A549 (cell line): Measurements from ENCODE around the gene TNFRSF19. TPM values are rescaled to one million over a fixed set of nuclear protein-coding genes. Genes with fewer than 3 reads are reported as not detected.

Experiments used
- ATAC-seq, 2 experiments: fragments of 200-7000 bp in 1 of 2; fragments of >200 bp in 1 of 2; cut with Nextera tagmentation in 1 of 2; cut with Tn5 transposase in 1 of 2; 3 replicates each; pipeline versions ENCODE4 v1.8.0 to v1.9.1; 2018 to 2020; ENCODE audit warnings: mild to moderate bottlenecking in 1 of 2, moderate library complexity in 1 of 2
- CTCF ChIA-PET: fragments of 300-600 bp; sonication (Branson Sonifier 250); formaldehyde crosslinking; extraction: SDS; loops from one replicate; lab custom pipeline; 2021; ENCODE audit warnings: antibody characterized with exemption, inconsistent platforms; lab: Yijun Ruan, JAX
- POLR2A ChIA-PET: fragments of 350-600 bp; formaldehyde crosslinking; extraction: SDS; loops from one replicate; lab custom pipeline; 2021; ENCODE audit warnings: antibody characterized with exemption, inconsistent platforms; lab: Yijun Ruan, JAX
- DNase-seq, 2 experiments: peaks; one replicate each; pipeline versions ENCODE4 v3.0.0 to v3.0.0-alpha.2; 2011 to 2016; ENCODE audit warnings: low read depth in 1 of 2, low spot score in 1 of 2
- FAIRE-seq: peaks from 2 replicates; lab custom pipeline; 2011; peaks lifted over from hg19 to GRCh38; lab: Jason Lieb, UNC
- H3K27ac ChIP-seq, 2 experiments: fragments of >200 bp; sonication (Bioruptor Twin); formaldehyde crosslinking; 3 replicates each; pipeline ENCODE4 v1.5.1; 2016 to 2017
- H3K4me1 ChIP-seq: fragments of >200 bp; sonication (Bioruptor Twin); formaldehyde crosslinking; 3 replicates; pipeline ENCODE4 v1.6.1; 2016
- H3K4me2 ChIP-seq: fragments of >200 bp; sonication (Bioruptor Twin); formaldehyde crosslinking; 3 replicates; pipeline ENCODE4 v1.6.1; 2016
- H3K4me3 ChIP-seq: fragments of >200 bp; sonication (Bioruptor Twin); formaldehyde crosslinking; 3 replicates; pipeline ENCODE4 v1.5.1; 2016
- H3K9me3 ChIP-seq: fragments of >200 bp; sonication (Bioruptor Twin); formaldehyde crosslinking; 3 replicates; pipeline ENCODE4 v1.6.1; 2016
- BHLHE40 ChIP-seq: IDR thresholded peaks from 2 replicates; pipeline ENCODE4 v1.6.1; 2012; ENCODE audit warnings: low read depth, low read length, inconsistent platforms
- CBX8 ChIP-seq: fragments of 200-600 bp; sonication (generic); IDR thresholded peaks from 2 replicates; pipeline ENCODE4 v1.6.1; 2016
- EHF ChIP-seq: fragments of 250-450 bp; sonication (Bioruptor Pico); IDR thresholded peaks from 2 replicates; pipeline ENCODE4 v1.5.0; 2020; ENCODE audit warnings: mild to moderate bottlenecking
- EHMT2 ChIP-seq: fragments of 200-600 bp; sonication (generic); IDR thresholded peaks from 2 replicates; pipeline ENCODE4 v1.6.1; 2016; ENCODE audit warnings: antibody characterized with exemption, low read depth, mild to moderate bottlenecking, moderate library complexity
- EP300 ChIP-seq, 2 experiments: fragments of >200 bp; sonication (Bioruptor Twin); formaldehyde crosslinking; IDR thresholded peaks; 2 replicates in 1 of 2; 3 replicates in 1 of 2; pipeline ENCODE4 v1.6.1; 2016 to 2017
- FOXS1 ChIP-seq: fragments of 250-450 bp; sonication (Bioruptor Pico); IDR thresholded peaks from 2 replicates; pipeline ENCODE4 v1.5.0; 2020; ENCODE audit warnings: mild to moderate bottlenecking, moderate library complexity
- GATA3 ChIP-seq: IDR thresholded peaks from 2 replicates; pipeline ENCODE4 v1.6.1; 2012; ENCODE audit warnings: borderline replicate concordance
- HEYL ChIP-seq: fragments of 250-450 bp; sonication (Bioruptor Pico); IDR thresholded peaks from 2 replicates; pipeline ENCODE4 v1.8.0; 2021; ENCODE audit warnings: mild to moderate bottlenecking, moderate library complexity
- MYC ChIP-seq: IDR thresholded peaks from 2 replicates; pipeline ENCODE4 v1.6.1; 2012; ENCODE audit warnings: mild to moderate bottlenecking, inconsistent platforms, low read length, improper control_type of control experiment, borderline replicate concordance
- RARB ChIP-seq: fragments of 250-450 bp; sonication (Bioruptor Pico); IDR thresholded peaks from 2 replicates; pipeline ENCODE4 v1.8.0; 2021; ENCODE audit warnings: mild to moderate bottlenecking, moderate library complexity
- SREBF2 ChIP-seq: fragments of 450-650 bp; IDR thresholded peaks from 2 replicates; pipeline ENCODE4 v1.6.1; 2014; ENCODE audit warnings: mild to moderate bottlenecking, moderate library complexity
- ZC3H11A ChIP-seq: fragments of 450-650 bp; IDR thresholded peaks from 2 replicates; pipeline ENCODE4 v1.6.1; 2014; ENCODE audit warnings: antibody characterized with exemption, mild to moderate bottlenecking
- ZFP36 ChIP-seq: fragments of 450-650 bp; IDR thresholded peaks from 2 replicates; pipeline ENCODE4 v1.6.1; 2014; ENCODE audit warnings: borderline replicate concordance; ENCODE audit not compliant: partially characterized antibody
- WGBS: methylation state at CpG from one replicate; pipeline ENCODE4 v1.1.6; 2017; ENCODE audit errors: missing lambda C conversion rate; 5-methylcytosine and 5-hydroxymethylcytosine counted together
- polyA plus RNA-seq, 4 experiments: library from polyadenylated mRNA; depleted of rRNA in 3 of 4; stranded (reverse); fragments of >200 nt; fragmentation: RNase III in 1 of 4; extraction: RNeasy Plus Mini Kit Qiagen cat#74134 plus additional on column Dnase treatment in 1 of 4; gene quantifications; 2 replicates in 3 of 4; 3 replicates in 1 of 4; pipeline ENCODE4 v1.2.3, GENCODE V29; 2011 to 2017
- TF ChIP-seq, protein P1 (sequence below): fragments of >200 bp; sonication (Bioruptor Twin); formaldehyde crosslinking; IDR thresholded peaks from 3 replicates; pipeline ENCODE4 v1.6.1; 2016
- TF ChIP-seq, protein P2 (sequence below): fragments of >200 bp; sonication (Bioruptor Twin); formaldehyde crosslinking; IDR thresholded peaks from 3 replicates; pipeline ENCODE4 v1.5.1; 2016
- TF ChIP-seq, protein P3 (sequence below): fragments of 250-450 bp; sonication (Bioruptor Pico); IDR thresholded peaks from 2 replicates; pipeline ENCODE4 v1.5.0; 2020; ENCODE audit warnings: low read depth, mild to moderate bottlenecking, moderate library complexity
- TF ChIP-seq, protein P4 (sequence below): IDR thresholded peaks from 2 replicates; pipeline ENCODE4 v1.6.1; 2012
- TF ChIP-seq, protein P5 (sequence below): fragments of >200 bp; sonication (Bioruptor Twin); formaldehyde crosslinking; IDR thresholded peaks from 2 replicates; pipeline ENCODE4 v1.6.1; 2016

TNFRSF19 gene
- polyA plus RNA-seq, 2 of the 4 experiments (the other 2 are of a cell fraction) = 1.2 to 1.9 TPM

DNA sequence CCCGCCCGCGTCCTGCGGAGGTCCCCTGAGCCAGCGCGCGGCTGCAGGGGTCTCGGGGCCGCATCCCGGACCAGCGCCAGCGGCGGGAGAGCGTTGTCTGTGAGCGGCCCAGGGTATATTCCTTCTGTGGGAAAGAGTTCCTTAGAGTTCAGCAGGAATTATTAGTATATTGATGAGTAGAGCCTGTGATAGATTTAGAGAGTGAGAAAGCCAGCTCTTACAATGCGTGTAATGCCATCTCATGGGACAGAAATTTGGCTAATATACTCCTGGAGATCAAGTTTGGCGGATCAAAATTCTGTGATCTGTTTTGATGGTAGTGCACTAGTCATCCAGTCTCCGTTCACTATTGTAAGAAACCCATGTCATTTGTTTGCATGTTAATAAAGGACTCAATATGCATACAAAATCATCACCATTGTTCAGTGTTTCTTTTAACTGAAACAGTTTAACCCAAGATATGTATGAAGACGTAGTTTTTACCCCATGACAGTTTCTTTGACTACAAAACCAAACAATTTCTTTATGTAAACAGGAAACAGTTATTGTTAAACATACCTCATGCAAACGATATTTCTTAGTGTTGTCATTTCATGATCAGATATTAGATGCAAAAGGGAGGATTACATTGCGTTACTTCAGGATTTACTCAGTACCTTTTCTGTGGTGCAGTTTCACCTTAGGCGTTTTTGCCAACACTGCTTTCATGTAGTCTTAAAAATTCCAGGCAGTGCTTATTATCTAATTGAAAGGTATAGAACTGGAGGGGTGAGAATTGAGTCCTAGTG lies 9.9 kb downstream of the TNFRSF19 start:
- H3K4me1 ChIP-seq = peaks cover 6% of the 10 kb centered on the region; the same call in 1 of the 3 replicates
- POLR2A ChIA-PET = no interaction called here
- ATAC-seq (no peak), DNase-seq (no peak), FAIRE-seq (no peak)
- peak overlapping the region; percentile 98 for H3K4me2 ChIP-seq
- 26% methylated on average over 7 of the region's 22 CpGs for WGBS
- TF ChIP-seq EHF (CRISPR knock-in tag) = no peak
- peak; percentile 69; the same call in 1 of the 2 replicates for TF ChIP-seq CBX8
- H3K27ac ChIP-seq = peak overlapping the region in 1 of 2 experiments; percentile 87; a peak in 4 of 6 replicates
- CTCF ChIA-PET = interaction anchor here (1.2 kb wide), 1 partner anchor 27 kb away, joined by 4 read pairs; no protein-coding TSS in a partner anchor
- H3K9me3 ChIP-seq = no peaks in the 10 kb centered on the region
- peak overlapping the region; percentile 67 for H3K4me3 ChIP-seq

DNA sequence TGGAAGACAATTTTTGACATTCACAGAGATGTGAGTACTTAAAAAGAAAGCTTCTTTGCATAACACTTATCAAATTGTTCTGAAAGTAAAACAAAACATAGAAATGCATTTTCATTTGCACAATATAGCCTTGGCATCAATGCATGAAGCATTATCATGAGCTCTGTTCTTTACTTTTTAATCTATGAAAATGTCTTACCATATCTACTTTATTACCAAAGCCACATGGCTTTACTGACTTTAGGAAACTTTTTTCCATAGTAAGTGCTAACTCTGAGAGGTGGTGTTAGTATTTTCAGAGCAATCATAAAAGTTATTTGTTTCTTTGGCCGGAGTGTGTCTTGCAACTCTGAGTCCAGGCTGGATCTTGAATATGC lies 10.5 kb downstream of the TNFRSF19 start:
- 86% methylated on average over 1 of the region's 1 CpG for WGBS
- H3K4me3 ChIP-seq = no peak overlapping the region
- POLR2A ChIA-PET = no interaction called here
- H3K9me3 ChIP-seq = no peaks in the 10 kb centered on the region
- TF ChIP-seq MYC (no peak), GATA3 (no peak), RARB (CRISPR knock-in tag) (no peak)
- TF ChIP-seq, protein P1, sequence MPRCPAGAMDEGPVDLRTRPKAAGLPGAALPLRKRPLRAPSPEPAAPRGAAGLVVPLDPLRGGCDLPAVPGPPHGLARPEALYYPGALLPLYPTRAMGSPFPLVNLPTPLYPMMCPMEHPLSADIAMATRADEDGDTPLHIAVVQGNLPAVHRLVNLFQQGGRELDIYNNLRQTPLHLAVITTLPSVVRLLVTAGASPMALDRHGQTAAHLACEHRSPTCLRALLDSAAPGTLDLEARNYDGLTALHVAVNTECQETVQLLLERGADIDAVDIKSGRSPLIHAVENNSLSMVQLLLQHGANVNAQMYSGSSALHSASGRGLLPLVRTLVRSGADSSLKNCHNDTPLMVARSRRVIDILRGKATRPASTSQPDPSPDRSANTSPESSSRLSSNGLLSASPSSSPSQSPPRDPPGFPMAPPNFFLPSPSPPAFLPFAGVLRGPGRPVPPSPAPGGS = no peak
- TF ChIP-seq, protein P2, sequence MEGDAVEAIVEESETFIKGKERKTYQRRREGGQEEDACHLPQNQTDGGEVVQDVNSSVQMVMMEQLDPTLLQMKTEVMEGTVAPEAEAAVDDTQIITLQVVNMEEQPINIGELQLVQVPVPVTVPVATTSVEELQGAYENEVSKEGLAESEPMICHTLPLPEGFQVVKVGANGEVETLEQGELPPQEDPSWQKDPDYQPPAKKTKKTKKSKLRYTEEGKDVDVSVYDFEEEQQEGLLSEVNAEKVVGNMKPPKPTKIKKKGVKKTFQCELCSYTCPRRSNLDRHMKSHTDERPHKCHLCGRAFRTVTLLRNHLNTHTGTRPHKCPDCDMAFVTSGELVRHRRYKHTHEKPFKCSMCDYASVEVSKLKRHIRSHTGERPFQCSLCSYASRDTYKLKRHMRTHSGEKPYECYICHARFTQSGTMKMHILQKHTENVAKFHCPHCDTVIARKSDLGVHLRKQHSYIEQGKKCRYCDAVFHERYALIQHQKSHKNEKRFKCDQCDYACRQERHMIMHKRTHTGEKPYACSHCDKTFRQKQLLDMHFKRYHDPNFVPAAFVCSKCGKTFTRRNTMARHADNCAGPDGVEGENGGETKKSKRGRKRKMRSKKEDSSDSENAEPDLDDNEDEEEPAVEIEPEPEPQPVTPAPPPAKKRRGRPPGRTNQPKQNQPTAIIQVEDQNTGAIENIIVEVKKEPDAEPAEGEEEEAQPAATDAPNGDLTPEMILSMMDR = no peak
- TF ChIP-seq, protein P3, sequence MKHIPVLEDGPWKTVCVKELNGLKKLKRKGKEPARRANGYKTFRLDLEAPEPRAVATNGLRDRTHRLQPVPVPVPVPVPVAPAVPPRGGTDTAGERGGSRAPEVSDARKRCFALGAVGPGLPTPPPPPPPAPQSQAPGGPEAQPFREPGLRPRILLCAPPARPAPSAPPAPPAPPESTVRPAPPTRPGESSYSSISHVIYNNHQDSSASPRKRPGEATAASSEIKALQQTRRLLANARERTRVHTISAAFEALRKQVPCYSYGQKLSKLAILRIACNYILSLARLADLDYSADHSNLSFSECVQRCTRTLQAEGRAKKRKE = no peak
- TF ChIP-seq, all 56 proteins: peak for 0
- Histone ChIP-seq H3K4me2 (no peak overlapping the region), H3K4me1 (peaks cover 6% of the 10 kb centered on the region; the same call in 1 of the 3 replicates), H3K27ac (no peak overlapping the region)
- FAIRE-seq (no peak), ATAC-seq (no peak), DNase-seq (no peak)
- CTCF ChIA-PET = interaction anchor here (1.2 kb wide), 1 partner anchor 27 kb away, joined by 4 read pairs; no protein-coding TSS in a partner anchor

DNA sequence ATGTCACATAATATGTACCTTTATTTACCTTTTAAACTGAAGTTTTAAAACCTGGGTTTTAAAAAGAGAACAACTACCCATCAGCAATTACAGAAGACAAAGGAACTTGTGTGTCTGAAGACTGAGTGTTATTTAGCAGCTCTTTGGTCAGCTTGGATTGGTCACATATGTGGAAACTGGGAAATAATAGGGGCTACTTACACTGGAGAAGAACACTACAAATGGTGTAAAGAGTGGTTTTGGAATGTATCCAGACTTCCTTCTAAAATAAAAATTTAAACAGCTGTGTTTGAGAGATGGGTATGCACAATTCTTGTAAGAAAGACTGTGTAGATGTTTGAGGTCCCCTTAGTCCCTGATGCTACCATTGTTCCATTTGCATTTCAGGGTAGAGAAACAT lies 13.3 kb downstream of the TNFRSF19 start:
- ChIA-PET CTCF (no interaction called here), POLR2A (no interaction called here)

DNA sequence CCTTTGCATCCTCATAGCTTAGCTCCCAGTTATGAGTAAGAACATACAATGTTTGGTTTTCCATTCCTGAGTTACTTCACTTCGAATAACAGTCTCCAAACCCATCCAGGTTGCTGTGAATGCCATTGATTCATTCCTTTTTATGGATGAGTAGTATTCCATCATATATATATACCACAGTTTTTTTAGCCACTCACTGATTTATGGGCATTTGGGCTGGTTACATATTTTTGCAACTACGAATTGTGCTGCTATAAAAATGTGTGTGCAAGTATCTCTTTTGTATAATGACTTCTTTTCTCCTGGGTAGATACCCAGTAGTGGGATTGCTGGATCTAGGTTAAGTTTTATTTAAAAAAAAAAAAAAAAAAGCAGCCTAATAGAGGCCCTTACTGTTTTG lies 14.1 kb downstream of the TNFRSF19 start:
- FAIRE-seq (no peak), DNase-seq (no peak), ATAC-seq (no peak)
- H3K27ac ChIP-seq = no peak overlapping the region
- WGBS = 4% methylated on average over 2 of the region's 2 CpGs
- no peak overlapping the region for H3K4me3 ChIP-seq
- peaks cover 6% of the 10 kb centered on the region; the same call in 1 of the 3 replicates for H3K4me1 ChIP-seq
- no peaks in the 10 kb centered on the region for H3K9me3 ChIP-seq
- ChIA-PET CTCF (no interaction called here), POLR2A (no interaction called here)
- no peak overlapping the region for H3K4me2 ChIP-seq
- TF ChIP-seq GATA3 = no peak
- no peak for TF ChIP-seq HEYL (CRISPR knock-in tag)
- TF ChIP-seq, protein P4, sequence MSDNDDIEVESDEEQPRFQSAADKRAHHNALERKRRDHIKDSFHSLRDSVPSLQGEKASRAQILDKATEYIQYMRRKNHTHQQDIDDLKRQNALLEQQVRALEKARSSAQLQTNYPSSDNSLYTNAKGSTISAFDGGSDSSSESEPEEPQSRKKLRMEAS = no peak
- TF ChIP-seq RARB (CRISPR knock-in tag) = no peak
- TF ChIP-seq, protein P2 = no peak
- TF ChIP-seq BHLHE40 = no peak
- TF ChIP-seq, protein P5, sequence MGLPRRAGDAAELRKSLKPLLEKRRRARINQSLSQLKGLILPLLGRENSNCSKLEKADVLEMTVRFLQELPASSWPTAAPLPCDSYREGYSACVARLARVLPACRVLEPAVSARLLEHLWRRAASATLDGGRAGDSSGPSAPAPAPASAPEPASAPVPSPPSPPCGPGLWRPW = no peak
- TF ChIP-seq FOXS1 (CRISPR knock-in tag) = no peak
- TF ChIP-seq EHMT2 = no peak
- TF ChIP-seq ZFP36 = no peak
- TF ChIP-seq SREBF2 = no peak
- TF ChIP-seq ZC3H11A = no peak
- TF ChIP-seq EP300 (IDR thresholded peaks at IDR 0.05) = no peak

More for the DNA sequence above, 13.3 kb downstream of the TNFRSF19 start:
- Histone ChIP-seq H3K27ac (no peak overlapping the region), H3K4me3 (no peak overlapping the region), H3K4me2 (no peak overlapping the region), H3K4me1 (peaks cover 6% of the 10 kb centered on the region; the same call in 1 of the 3 replicates), H3K9me3 (no peaks in the 10 kb centered on the region)
- FAIRE-seq (no peak), ATAC-seq (no peak), DNase-seq (no peak)
- TF ChIP-seq ZC3H11A = no peak
- TF ChIP-seq, all 56 proteins: peak for 0
